22Rv1 (cell line): ENCODE results near the gene CD247.

Experiments used
- CTCF ChIP-seq: fragments of 450-650 bp; IDR thresholded peaks from 2 replicates; pipeline ENCODE4 v1.5.1; 2017; ENCODE audit warnings: mild to moderate bottlenecking
- ZFX ChIP-seq: fragments of 450-650 bp; IDR thresholded peaks from 2 replicates; pipeline ENCODE4 v1.6.1; 2017; ENCODE audit warnings: antibody characterized with exemption, borderline replicate concordance

GRCh38 chr1:167457936-167458584 is 60.3 kb downstream of the CD247 start:
- TF ChIP-seq CTCF, result no peak
- TF ChIP-seq ZFX, result no peak
